ENCODE measurements around the gene MAP1S.

DNA sequence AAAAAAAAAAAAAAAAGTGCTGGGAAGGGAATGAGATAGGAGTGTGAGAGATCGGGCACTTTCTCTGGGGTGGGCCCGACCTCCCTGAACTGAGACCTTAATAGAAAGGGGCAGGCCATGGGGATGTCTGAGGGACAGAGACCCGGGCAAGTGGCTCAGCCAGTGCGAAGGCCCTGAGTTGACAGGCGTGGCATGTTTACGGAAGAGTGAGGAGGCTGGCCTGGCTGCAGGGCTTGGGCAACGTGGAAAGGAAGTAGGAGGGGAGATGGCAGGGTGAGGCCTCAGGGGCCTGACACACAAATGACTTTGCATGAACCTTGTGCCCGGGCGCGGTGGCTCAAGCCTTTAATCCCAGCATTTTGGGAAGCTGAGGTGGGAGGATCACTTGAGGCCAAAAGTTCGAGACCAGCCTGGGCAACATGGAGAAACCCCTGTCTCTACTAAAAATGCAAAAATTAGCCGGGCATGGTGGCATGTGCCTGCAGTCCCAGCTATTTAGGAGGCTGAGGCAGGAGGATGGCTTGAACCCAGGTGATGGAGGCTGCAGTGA lies 45.9 kb downstream of the MAP1S start:
- TF ChIP-seq, protein P1, sequence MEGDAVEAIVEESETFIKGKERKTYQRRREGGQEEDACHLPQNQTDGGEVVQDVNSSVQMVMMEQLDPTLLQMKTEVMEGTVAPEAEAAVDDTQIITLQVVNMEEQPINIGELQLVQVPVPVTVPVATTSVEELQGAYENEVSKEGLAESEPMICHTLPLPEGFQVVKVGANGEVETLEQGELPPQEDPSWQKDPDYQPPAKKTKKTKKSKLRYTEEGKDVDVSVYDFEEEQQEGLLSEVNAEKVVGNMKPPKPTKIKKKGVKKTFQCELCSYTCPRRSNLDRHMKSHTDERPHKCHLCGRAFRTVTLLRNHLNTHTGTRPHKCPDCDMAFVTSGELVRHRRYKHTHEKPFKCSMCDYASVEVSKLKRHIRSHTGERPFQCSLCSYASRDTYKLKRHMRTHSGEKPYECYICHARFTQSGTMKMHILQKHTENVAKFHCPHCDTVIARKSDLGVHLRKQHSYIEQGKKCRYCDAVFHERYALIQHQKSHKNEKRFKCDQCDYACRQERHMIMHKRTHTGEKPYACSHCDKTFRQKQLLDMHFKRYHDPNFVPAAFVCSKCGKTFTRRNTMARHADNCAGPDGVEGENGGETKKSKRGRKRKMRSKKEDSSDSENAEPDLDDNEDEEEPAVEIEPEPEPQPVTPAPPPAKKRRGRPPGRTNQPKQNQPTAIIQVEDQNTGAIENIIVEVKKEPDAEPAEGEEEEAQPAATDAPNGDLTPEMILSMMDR (IDR thresholded peaks at IDR 0.05; ENCODE audit: borderline replicate concordance, extremely low read depth, low read length, poor library complexity, severe bottlenecking): no peak
- TF ChIP-seq EZH2 (IDR thresholded peaks at IDR 0.05; ENCODE audit: borderline replicate concordance, low read depth, low read length, severe bottlenecking): no peak

Measured in DND-41 (cell line).